Vagina (tissue), 2 donors: Measurements from ENCODE around the gene TH.

Experiments
- CTCF ChIP-seq, 3 experiments: fragments of 450-650 bp in 2 of 3; fragments of 200-600 bp in 1 of 3; sonication (generic) in 1 of 3; IDR thresholded peaks; one replicate each; pipeline ENCODE4 v1.5.1; 2017 to 2019; ENCODE audit warnings: antibody characterized with exemption in 3 of 3, mild to moderate bottlenecking in 2 of 3, moderate library complexity in 2 of 3
- POLR2A ChIP-seq, 2 donors: fragments of 450-650 bp; IDR thresholded peaks; one replicate each; pipeline ENCODE4 v1.6.1; 2017; ENCODE audit warnings: antibody characterized with exemption in 2 of 2, mild to moderate bottlenecking in 2 of 2, moderate library complexity in 2 of 2
- POLR2AphosphoS5 ChIP-seq, 2 donors: sonication (generic); formaldehyde crosslinking; IDR thresholded peaks; one replicate each; pipeline ENCODE4 v1.9.0; 2017; ENCODE audit warnings: antibody characterized with exemption in 2 of 2, mild to moderate bottlenecking in 2 of 2, low read depth in 1 of 2; ENCODE audit not compliant: insufficient read depth in 1 of 2

DNA sequence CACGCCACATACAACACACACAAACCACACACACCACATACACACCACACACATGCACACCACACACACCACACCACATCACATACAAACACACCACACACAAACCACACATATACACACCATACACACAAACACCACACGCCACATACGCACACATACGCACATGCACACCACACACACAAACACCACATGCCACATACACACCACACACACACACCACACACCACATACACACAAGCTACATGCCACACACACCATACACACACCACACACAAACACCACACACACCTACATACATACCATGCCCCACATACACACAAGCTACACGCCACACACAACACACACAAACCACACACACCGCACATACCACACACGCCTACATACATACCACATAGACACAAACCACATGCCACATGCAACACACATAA is 15.7 kb upstream of the TH start:
- TF ChIP-seq CTCF (IDR thresholded peaks at IDR 0.05) (no peak), POLR2A (IDR thresholded peaks at IDR 0.05) (no peak), POLR2AphosphoS5 (IDR thresholded peaks at IDR 0.05; ENCODE audit: insufficient read depth in 1 of 2, low read depth in 1 of 2) (no peak)
